Upper lobe of right lung (tissue), 1 donor: ENCODE measurements around the gene HOPX. TPM values are rescaled to one million over a fixed set of nuclear protein-coding genes. Genes with fewer than 3 reads are reported as not detected.
A peak's percentile ranks its signal among the peaks of the same experiment; 100 is the strongest.
"Not testable (repeated sequence)": the region's sequence is repeated elsewhere in the genome, so short reads cannot be mapped to it uniquely, and the experiment has no call there.

Experiments used
- ATAC-seq: fragments of 200-7000 bp; cut with Tn5 transposase; one replicate; pipeline ENCODE4 v1.9.1; 2020; ENCODE audit warnings: mild to moderate bottlenecking, moderate library complexity
- DNase-seq: peaks from one replicate; pipeline ENCODE4 v3.0.0-alpha.2; 2020
- H3K27ac ChIP-seq: fragments of 200-600 bp; one replicate; pipeline ENCODE4 v1.8.0; 2022
- H3K27me3 ChIP-seq: fragments of 200-600 bp; one replicate; pipeline ENCODE4 v1.8.0; 2022; ENCODE audit warnings: mild to moderate bottlenecking
- H3K36me3 ChIP-seq: fragments of 200-600 bp; one replicate; pipeline ENCODE4 v1.8.0; 2022
- H3K4me1 ChIP-seq: fragments of 200-600 bp; one replicate; pipeline ENCODE4 v1.8.0; 2022
- H3K4me3 ChIP-seq: fragments of 200-600 bp; one replicate; pipeline ENCODE4 v1.8.0; 2022; ENCODE audit warnings: mild to moderate bottlenecking
- H3K9me3 ChIP-seq: fragments of 200-600 bp; one replicate; pipeline ENCODE4 v1.8.0; 2022
- intact Hi-C: fragments of 100-400 bp; cut with DNase I; formaldehyde crosslinking; loops from one replicate; pipeline ENCODE4 v1.11.0; 2022
- total RNA-seq: library from RNA; stranded (reverse); fragmentation: NEBNext Ultra II Directional; extraction: Animal tissue kit (Norgen Biotek cat#: 25700); gene quantifications from one replicate; pipeline ENCODE4 v1.2.1, GENCODE V29; 2021
- TF ChIP-seq, protein P1 (sequence below): fragments of 200-600 bp; IDR thresholded peaks from one replicate; pipeline ENCODE4 v1.8.0; 2022; ENCODE audit warnings: antibody characterized with exemption
- donor health status: DM: no; HTN: yes; CAD: no; lungs with severe emphysema.

The HOPX gene
- total RNA-seq, 1 donor from 2014 or later = 520 TPM

DNA sequence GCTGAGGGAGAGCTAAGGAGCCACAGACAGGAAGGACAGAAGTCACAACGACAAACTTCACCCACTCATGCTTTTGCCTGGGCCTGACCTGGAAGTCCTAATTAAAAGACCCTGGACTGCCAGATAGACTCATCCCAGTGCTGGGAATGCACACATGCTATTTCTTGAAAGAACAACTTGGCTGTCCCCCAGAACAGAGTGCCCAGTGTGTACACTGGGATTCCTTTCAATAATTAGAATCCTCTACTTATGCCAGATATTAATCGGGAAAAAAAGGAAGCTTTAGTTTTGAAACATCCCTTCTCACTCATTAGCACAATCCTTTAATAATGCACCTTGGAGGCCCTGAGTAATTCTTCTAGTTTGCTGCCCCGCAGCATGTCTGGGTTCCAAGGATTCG, 3.4 kb downstream of the HOPX start:
- Histone ChIP-seq H3K4me3 (peak overlapping the region; percentile 40), H3K27me3 (no peaks in the 10 kb centered on the region), H3K4me1 (peaks cover 7% of the 10 kb centered on the region), H3K36me3 (no peaks in the 10 kb centered on the region), H3K27ac (no peak overlapping the region), H3K9me3 (no peaks in the 10 kb centered on the region)
- ATAC-seq (no peak), DNase-seq (no peak)
- intact Hi-C loops = no loop called here
- TF ChIP-seq, protein P1, sequence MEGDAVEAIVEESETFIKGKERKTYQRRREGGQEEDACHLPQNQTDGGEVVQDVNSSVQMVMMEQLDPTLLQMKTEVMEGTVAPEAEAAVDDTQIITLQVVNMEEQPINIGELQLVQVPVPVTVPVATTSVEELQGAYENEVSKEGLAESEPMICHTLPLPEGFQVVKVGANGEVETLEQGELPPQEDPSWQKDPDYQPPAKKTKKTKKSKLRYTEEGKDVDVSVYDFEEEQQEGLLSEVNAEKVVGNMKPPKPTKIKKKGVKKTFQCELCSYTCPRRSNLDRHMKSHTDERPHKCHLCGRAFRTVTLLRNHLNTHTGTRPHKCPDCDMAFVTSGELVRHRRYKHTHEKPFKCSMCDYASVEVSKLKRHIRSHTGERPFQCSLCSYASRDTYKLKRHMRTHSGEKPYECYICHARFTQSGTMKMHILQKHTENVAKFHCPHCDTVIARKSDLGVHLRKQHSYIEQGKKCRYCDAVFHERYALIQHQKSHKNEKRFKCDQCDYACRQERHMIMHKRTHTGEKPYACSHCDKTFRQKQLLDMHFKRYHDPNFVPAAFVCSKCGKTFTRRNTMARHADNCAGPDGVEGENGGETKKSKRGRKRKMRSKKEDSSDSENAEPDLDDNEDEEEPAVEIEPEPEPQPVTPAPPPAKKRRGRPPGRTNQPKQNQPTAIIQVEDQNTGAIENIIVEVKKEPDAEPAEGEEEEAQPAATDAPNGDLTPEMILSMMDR = no peak

DNA sequence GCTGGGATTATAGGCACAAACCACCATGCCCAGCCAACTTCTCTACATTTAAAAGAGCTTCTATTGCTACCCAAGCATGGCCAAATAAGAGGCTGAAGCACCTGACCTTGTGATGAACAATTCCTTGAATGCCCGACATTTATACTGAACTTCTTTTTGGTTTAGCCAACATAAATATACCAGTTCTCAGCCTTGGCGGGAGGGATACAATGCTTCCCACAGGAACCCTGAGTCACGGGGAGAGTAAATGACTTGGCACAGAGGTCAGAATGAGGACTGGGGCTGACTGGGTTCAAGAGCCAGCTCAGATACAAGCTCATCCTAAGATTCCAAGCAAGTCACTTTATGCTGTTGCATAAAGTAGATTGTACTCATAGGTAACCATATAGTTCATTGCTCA, 6.1 kb downstream of the HOPX start:
- intact Hi-C loops = no loop called here
- Histone ChIP-seq H3K4me1 (no peaks in the 10 kb centered on the region), H3K36me3 (no peaks in the 10 kb centered on the region), H3K4me3 (no peak overlapping the region), H3K27me3 (no peaks in the 10 kb centered on the region), H3K9me3 (no peaks in the 10 kb centered on the region), H3K27ac (no peak overlapping the region)
- TF ChIP-seq, protein P1 = no peak
- ATAC-seq = no peak
- no peak for DNase-seq

DNA sequence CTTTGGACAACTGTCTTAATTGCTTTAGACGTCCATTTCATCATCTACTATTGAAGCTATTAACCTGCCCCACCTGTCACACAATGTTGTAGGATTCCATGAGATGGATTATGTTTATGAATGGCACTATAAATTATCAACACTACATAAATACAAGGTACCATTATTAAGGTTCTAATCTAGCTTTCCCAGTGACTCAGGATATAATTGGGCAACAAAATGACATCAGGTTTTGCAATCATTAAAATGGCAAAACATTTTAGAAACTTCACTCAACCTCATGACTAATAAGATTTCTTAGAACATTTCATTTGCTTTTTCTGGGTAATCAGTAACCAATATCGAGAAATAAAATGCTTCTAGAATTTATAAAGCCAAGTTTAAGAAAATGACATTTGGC, 9.2 kb downstream of the HOPX start:
- Histone ChIP-seq H3K4me1 (no peaks in the 10 kb centered on the region), H3K9me3 (no peaks in the 10 kb centered on the region), H3K27ac (no peak overlapping the region), H3K27me3 (no peaks in the 10 kb centered on the region), H3K36me3 (no peaks in the 10 kb centered on the region), H3K4me3 (no peak overlapping the region)
- intact Hi-C loops = no loop called here
- DNase-seq = no peak
- TF ChIP-seq, protein P1 = no peak
- ATAC-seq = no peak

DNA sequence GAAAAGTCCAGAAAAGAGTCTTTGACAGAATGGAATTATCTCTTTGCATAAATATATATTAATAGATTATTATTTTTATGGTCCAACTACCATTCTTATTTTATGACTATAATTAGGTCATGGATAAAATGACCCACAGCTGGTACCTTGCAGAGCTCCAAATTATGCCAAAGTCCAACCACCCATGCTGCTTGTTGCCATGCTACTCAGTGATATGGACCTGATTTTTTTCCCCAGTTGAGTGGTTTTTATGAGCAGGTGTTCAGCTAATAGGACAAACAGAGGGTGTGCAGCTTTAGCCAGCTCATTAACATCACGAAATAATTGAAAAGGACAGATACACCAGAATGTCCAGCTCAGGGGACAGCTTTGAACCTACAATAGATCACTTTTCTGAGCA, 9.7 kb downstream of the HOPX start:
- no peak overlapping the region for H3K27ac ChIP-seq

DNA sequence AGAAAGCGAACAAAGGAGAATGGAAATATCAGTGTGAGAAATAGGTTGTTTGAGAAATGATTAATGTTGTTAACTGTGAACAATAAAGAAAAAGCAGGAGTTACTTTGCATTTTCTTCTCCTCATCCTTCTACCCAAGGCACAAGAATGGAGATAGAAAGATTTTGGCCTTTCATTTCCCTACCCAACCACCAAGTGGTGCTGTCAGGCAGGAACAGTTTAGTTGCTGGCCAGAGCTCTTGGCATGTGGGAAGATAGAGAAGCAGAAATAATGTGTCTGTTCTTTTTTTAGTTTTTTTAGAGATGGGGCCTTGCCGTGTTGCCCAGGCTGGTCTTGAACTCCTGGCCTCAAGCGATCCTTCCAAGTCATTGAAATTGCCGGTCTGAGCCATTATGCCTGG, 12.8 kb downstream of the HOPX start:
- TF ChIP-seq, protein P1 = peak; percentile 27
- H3K27ac ChIP-seq = no peak overlapping the region
- ATAC-seq = peak; percentile 51
- no peaks in the 10 kb centered on the region for H3K9me3 ChIP-seq
- intact Hi-C loops = no loop called here
- no peaks in the 10 kb centered on the region for H3K4me1 ChIP-seq
- H3K4me3 ChIP-seq = no peak overlapping the region
- DNase-seq = no peak
- no peaks in the 10 kb centered on the region for H3K27me3 ChIP-seq
- H3K36me3 ChIP-seq = no peaks in the 10 kb centered on the region

More for the DNA sequence above, 9.7 kb downstream of the HOPX start:
- no peak for DNase-seq
- Histone ChIP-seq H3K4me3 (no peak overlapping the region), H3K36me3 (no peaks in the 10 kb centered on the region), H3K9me3 (no peaks in the 10 kb centered on the region), H3K4me1 (no peaks in the 10 kb centered on the region), H3K27me3 (no peaks in the 10 kb centered on the region)
- no peak for ATAC-seq
- TF ChIP-seq, protein P1 = no peak
- intact Hi-C loops = no loop called here

DNA sequence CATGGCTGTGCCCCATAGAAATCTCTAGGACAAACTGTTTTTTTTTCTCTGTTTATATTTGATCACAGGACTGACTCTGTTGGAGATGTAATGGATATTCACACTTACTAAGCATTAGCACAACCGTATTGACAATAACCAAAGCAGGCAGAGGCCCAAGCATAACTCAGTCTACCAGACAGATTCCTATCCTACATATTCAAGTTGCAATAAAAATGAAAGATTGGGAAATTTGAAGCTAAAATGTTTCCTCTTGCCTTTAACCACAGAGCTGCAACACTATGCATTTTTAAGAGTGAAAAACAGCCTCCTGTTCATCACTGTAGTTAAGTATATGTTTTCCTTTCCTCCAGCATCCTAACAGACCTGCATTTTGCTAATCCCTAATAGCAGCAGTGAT, 13.7 kb downstream of the HOPX start:
- H3K27ac ChIP-seq, intact Hi-C loops, DNase-seq: not testable (repeated sequence)

More for the DNA sequence above, 13.7 kb downstream of the HOPX start:
- H3K9me3 ChIP-seq, ATAC-seq, H3K27me3 ChIP-seq, H3K36me3 ChIP-seq, H3K4me3 ChIP-seq, H3K4me1 ChIP-seq: not testable (repeated sequence)
